GM12878 (cell line): ENCODE measurements around the gene DUOXA2. TPM values are rescaled to one million over a fixed set of nuclear protein-coding genes. Genes with fewer than 3 reads are reported as not detected.
"Not testable (repeated sequence)": the region's sequence is repeated elsewhere in the genome, so short reads cannot be mapped to it uniquely, and the experiment has no call there.

Experiments used
- ATAC-seq: fragments of 200-7000 bp; cut with Tn5 transposase; 3 replicates; pipeline ENCODE4 v1.9.1; 2020; ENCODE audit warnings: mild to moderate bottlenecking, moderate library complexity
- BruUV-seq: library from RNA; stranded (reverse); fragments of 400-500 nt; replicated peaks from 2 replicates; lab custom pipeline; 2021; lab: Mats Ljungman, UMichigan
- CTCF ChIA-PET: fragments of 300-600 bp; sonication (Branson Sonifier 250); formaldehyde crosslinking; extraction: SDS; loops from one replicate; lab custom pipeline; 2021; ENCODE audit warnings: inconsistent platforms; lab: Yijun Ruan, JAX
- POLR2A ChIA-PET: fragments of 350-600 bp; formaldehyde crosslinking; extraction: SDS; loops from one replicate; lab custom pipeline; 2021; ENCODE audit warnings: inconsistent platforms; lab: Charles Lee
- RAD21 ChIA-PET: fragments of 300-600 bp; sonication (Branson Sonifier 250); formaldehyde crosslinking; loops from one replicate; lab custom pipeline; 2023; ENCODE audit warnings: antibody characterized with exemption; ENCODE audit not compliant: unreplicated experiment; lab: Charles Lee
- SMC1A ChIA-PET: fragments of 300-600 bp; sonication (Branson Sonifier 250); formaldehyde crosslinking; loops from one replicate; lab custom pipeline; 2023; ENCODE audit not compliant: unreplicated experiment, uncharacterized antibody; lab: Charles Lee
- DNase-seq: peaks from one replicate; pipeline ENCODE4 v3.0.0-alpha.2; 2011; ENCODE audit warnings: low read depth, low spot score
- FAIRE-seq: peaks from 3 replicates; lab custom pipeline; 2011; peaks lifted over from hg19 to GRCh38; lab: Jason Lieb, UNC
- H2AFZ ChIP-seq: 2 replicates; pipeline ENCODE4 v1.6.0; 2011; ENCODE audit warnings: low read depth, low read length, control low read depth; ENCODE audit not compliant: control insufficient read depth
- H3K27ac ChIP-seq: 2 replicates; pipeline ENCODE4 v1.5.1; 2011; ENCODE audit warnings: control low read depth; ENCODE audit not compliant: control insufficient read depth, insufficient read depth
- H3K27me3 ChIP-seq, 2 experiments: replicated peaks in 1 of 2; 2 replicates each; pipeline versions ENCODE4 v1.6.0 to v1.6.1; 2011; ENCODE audit warnings: low read length in 1 of 2; ENCODE audit not compliant: control insufficient read depth in 2 of 2, insufficient read depth in 2 of 2
- H3K36me3 ChIP-seq, 2 experiments: 2 replicates each; pipeline ENCODE4 v1.5.1; 2011; ENCODE audit warnings: low read length in 1 of 2; ENCODE audit not compliant: control insufficient read depth in 2 of 2, insufficient read depth in 2 of 2
- H3K4me1 ChIP-seq: 2 replicates; pipeline ENCODE4 v1.6.1; 2011; ENCODE audit warnings: mild to moderate bottlenecking, low read length, moderate library complexity, mixed read lengths; ENCODE audit not compliant: control insufficient read depth, insufficient read depth
- H3K4me2 ChIP-seq: 2 replicates; pipeline ENCODE4 v1.6.0; 2011; ENCODE audit warnings: control low read depth; ENCODE audit not compliant: control insufficient read depth, insufficient read depth
- H3K4me3 ChIP-seq: fragments of 200-600 bp; sonication (generic); 2 replicates; pipeline ENCODE4 v1.5.1; 2016
- H3K79me2 ChIP-seq: 2 replicates; pipeline ENCODE4 v1.6.0; 2011; ENCODE audit warnings: low read length; ENCODE audit not compliant: control insufficient read depth, insufficient read depth
- H3K9ac ChIP-seq: 2 replicates; pipeline ENCODE4 v1.8.0; 2011; ENCODE audit warnings: low read length, control low read depth, mixed read lengths; ENCODE audit not compliant: control insufficient read depth, insufficient read depth
- H3K9me3 ChIP-seq: replicated peaks from 3 replicates; pipeline ENCODE4 v1.5.1; 2011; ENCODE audit warnings: mild to moderate bottlenecking, low read length; ENCODE audit not compliant: control insufficient read depth, insufficient read depth
- H4K20me1 ChIP-seq: 2 replicates; pipeline ENCODE4 v1.6.0; 2011; ENCODE audit not compliant: control insufficient read depth, insufficient read depth
- BHLHE40 ChIP-seq, 2 experiments: fragments of 450-650 bp in 1 of 2; IDR thresholded peaks; 2 replicates each; pipeline ENCODE4 v1.6.1; 2011 to 2017; ENCODE audit warnings: low read depth in 2 of 2, borderline replicate concordance in 1 of 2, improper control_type of control experiment in 1 of 2, low read length in 1 of 2, mild to moderate bottlenecking in 1 of 2
- SMC3 ChIP-seq: IDR thresholded peaks from 2 replicates; pipeline ENCODE4 v1.6.1; 2011; ENCODE audit warnings: low read length, improper control_type of control experiment, borderline replicate concordance
- YBX1 ChIP-seq: fragments of 450-650 bp; IDR thresholded peaks from 2 replicates; pipeline ENCODE4 v1.6.1; 2016; ENCODE audit warnings: antibody characterized with exemption
- WGBS: methylation state at CpG from one replicate; pipeline ENCODE4 v1.1.6; 2016; ENCODE audit warnings: low lambda C conversion rate; ENCODE audit not compliant: insufficient replicate concordance, insufficient coverage; ENCODE audit errors: missing lambda C conversion rate; 5-methylcytosine and 5-hydroxymethylcytosine counted together
- in situ Hi-C: fragments of 300-500 bp; cut with MboI; formaldehyde crosslinking; loops from 9 replicates; pipeline ENCODE4 v1.14.3; 2018; ENCODE audit warnings: mixed read lengths
- intact Hi-C: fragments of 100-400 bp; cut with micrococcal nuclease; formaldehyde crosslinking; loops from one replicate; pipeline ENCODE4 v1.14.2; 2022; ENCODE audit not compliant: unreplicated experiment
- polyA plus RNA-seq, 11 experiments: library from polyadenylated mRNA; depleted of rRNA in 4 of 11; unstranded in 6 of 11; stranded (reverse) in 5 of 11; fragments of >200 nt; fragmentation: Nextera tagmentation in 4 of 11; fragmentation: Illumina TruSeq in 1 of 11; extraction: Ambion mirVana in 4 of 11; extraction: Trizol in 1 of 11; gene quantifications; 1 replicate in 1 of 11; 2 replicates in 10 of 11; pipeline versions ENCODE4 v1.2.1 to v1.2.3, GENCODE V29; 2011 to 2016; ENCODE audit warnings: inconsistent platforms in 2 of 11, missing spikeins in 2 of 11, low read depth in 1 of 11
- total RNA-seq, 4 experiments: library from RNA; depleted of rRNA in 3 of 4; stranded (reverse); fragments of >200 nt in 3 of 4; fragmentation: Illumina TruSeq in 1 of 4; extraction: Trizol in 1 of 4; gene quantifications; 2 replicates each; pipeline versions ENCODE4 v1.2.1 to v1.2.3, GENCODE V29; 2013 to 2021
- TF ChIP-seq, protein P1 (sequence below): IDR thresholded peaks from 2 replicates; pipeline ENCODE4 v1.6.1; 2012; ENCODE audit warnings: mild to moderate bottlenecking, low read depth, low read length

DUOXA2 gene
- total and polyA plus RNA-seq, 10 of the 15 experiments (the other 5 are each of a cell fraction or from before 2014, with no cell fraction given): not detected

GRCh38 chr15:45134682-45135604 lies 20.8 kb downstream of the DUOXA2 start (continued):
- TF ChIP-seq, protein P1, sequence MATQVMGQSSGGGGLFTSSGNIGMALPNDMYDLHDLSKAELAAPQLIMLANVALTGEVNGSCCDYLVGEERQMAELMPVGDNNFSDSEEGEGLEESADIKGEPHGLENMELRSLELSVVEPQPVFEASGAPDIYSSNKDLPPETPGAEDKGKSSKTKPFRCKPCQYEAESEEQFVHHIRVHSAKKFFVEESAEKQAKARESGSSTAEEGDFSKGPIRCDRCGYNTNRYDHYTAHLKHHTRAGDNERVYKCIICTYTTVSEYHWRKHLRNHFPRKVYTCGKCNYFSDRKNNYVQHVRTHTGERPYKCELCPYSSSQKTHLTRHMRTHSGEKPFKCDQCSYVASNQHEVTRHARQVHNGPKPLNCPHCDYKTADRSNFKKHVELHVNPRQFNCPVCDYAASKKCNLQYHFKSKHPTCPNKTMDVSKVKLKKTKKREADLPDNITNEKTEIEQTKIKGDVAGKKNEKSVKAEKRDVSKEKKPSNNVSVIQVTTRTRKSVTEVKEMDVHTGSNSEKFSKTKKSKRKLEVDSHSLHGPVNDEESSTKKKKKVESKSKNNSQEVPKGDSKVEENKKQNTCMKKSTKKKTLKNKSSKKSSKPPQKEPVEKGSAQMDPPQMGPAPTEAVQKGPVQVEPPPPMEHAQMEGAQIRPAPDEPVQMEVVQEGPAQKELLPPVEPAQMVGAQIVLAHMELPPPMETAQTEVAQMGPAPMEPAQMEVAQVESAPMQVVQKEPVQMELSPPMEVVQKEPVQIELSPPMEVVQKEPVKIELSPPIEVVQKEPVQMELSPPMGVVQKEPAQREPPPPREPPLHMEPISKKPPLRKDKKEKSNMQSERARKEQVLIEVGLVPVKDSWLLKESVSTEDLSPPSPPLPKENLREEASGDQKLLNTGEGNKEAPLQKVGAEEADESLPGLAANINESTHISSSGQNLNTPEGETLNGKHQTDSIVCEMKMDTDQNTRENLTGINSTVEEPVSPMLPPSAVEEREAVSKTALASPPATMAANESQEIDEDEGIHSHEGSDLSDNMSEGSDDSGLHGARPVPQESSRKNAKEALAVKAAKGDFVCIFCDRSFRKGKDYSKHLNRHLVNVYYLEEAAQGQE: no peak
- TF ChIP-seq BHLHE40 (IDR thresholded peaks at IDR 0.05; ENCODE audit: borderline replicate concordance in 1 of 2, low read depth in 2 of 2, low read length in 1 of 2): peak; percentile 39 to 75; a peak in 2 of 4 replicates
- TF ChIP-seq SMC3: no peak
- no peak for TF ChIP-seq YBX1

GRCh38 chr15:45135705-45136377 lies 21.7 kb downstream of the DUOXA2 start:
- in situ Hi-C loops, POLR2A ChIA-PET, ATAC-seq, BruUV-seq, H3K27ac ChIP-seq, H3K9me3 ChIP-seq, H3K4me3 ChIP-seq, H2AFZ ChIP-seq, H3K4me1 ChIP-seq, H3K36me3 ChIP-seq, H3K4me2 ChIP-seq, FAIRE-seq, intact Hi-C loops, H3K9ac ChIP-seq, H3K79me2 ChIP-seq, H4K20me1 ChIP-seq, H3K27me3 ChIP-seq, SMC1A ChIA-PET, DNase-seq: not testable (repeated sequence)
- RAD21 ChIA-PET: interaction anchor here (1.5 to 1.8 kb wide), 2 partner anchors 9 to 18 kb away, joined by 3 to 5 read pairs; no protein-coding TSS in a partner anchor
- WGBS: 26% methylated on average over 9 of the region's 37 CpGs
- CTCF ChIA-PET: interaction anchor here (0.7 to 3.3 kb wide), 2 partner anchors 9 to 18 kb away, joined by 3 to 11 read pairs; no protein-coding TSS in a partner anchor
